ENCODE results near the gene TPP2. TPM values are rescaled to one million over a fixed set of nuclear protein-coding genes. Genes with fewer than 3 reads are reported as not detected.

TPP2 gene
- total RNA-seq, 2 donors from 2014 or later = 41.0 to 42.0 TPM

- Histone ChIP-seq H3K9me3 (no peaks in the 10 kb centered on the region), H3K4me1 (no peaks in the 10 kb centered on the region), H3K27me3 (no peaks in the 10 kb centered on the region), H3K27ac (no peak overlapping the region), H3K9ac (ENCODE audit: low read depth in 2 of 2, low read length in 2 of 2) (no peak overlapping the region), H3K4me3 (no peak overlapping the region), H3K36me3 (no peaks in the 10 kb centered on the region)
- TF ChIP-seq CTCF (IDR thresholded peaks at IDR 0.05) = no peak
- intact Hi-C loops (cut with DNase I) = loop anchor here (5.0 kb wide), 1 partner anchor 616 kb away; no protein-coding TSS in a partner anchor
- no peak for DNase-seq
These were observed 38.8 kb upstream of the TPP2 start for GRCh38 chr13:102558029-102558428.

- Histone ChIP-seq H3K27me3 (no peaks in the 10 kb centered on the region), H3K9me3 (no peaks in the 10 kb centered on the region), H3K36me3 (no peaks in the 10 kb centered on the region), H3K4me3 (no peak overlapping the region), H3K27ac (no peak overlapping the region), H3K9ac (ENCODE audit: low read depth in 2 of 2, low read length in 2 of 2) (no peak overlapping the region), H3K4me1 (no peaks in the 10 kb centered on the region)
- no peak for DNase-seq
- intact Hi-C loops (cut with DNase I) = no loop called here
- no peak for TF ChIP-seq CTCF (IDR thresholded peaks at IDR 0.05)
These were observed 34.9 kb upstream of the TPP2 start for GRCh38 chr13:102561933-102562332.

GRCh38 chr13:102563267-102563666 is 33.5 kb upstream of the TPP2 start:
- Histone ChIP-seq H3K9ac (ENCODE audit: low read depth in 2 of 2, low read length in 2 of 2) (no peak overlapping the region), H3K4me1 (no peaks in the 10 kb centered on the region), H3K27ac (no peak overlapping the region), H3K9me3 (no peaks in the 10 kb centered on the region), H3K27me3 (no peaks in the 10 kb centered on the region), H3K4me3 (no peak overlapping the region), H3K36me3 (no peaks in the 10 kb centered on the region)
- TF ChIP-seq CTCF (IDR thresholded peaks at IDR 0.05) = no peak
- no peak for DNase-seq
- intact Hi-C loops (cut with DNase I) = no loop called here

- TF ChIP-seq CTCF (IDR thresholded peaks at IDR 0.05) = no peak
- no peaks in the 10 kb centered on the region for H3K4me1 ChIP-seq
- no peaks in the 10 kb centered on the region for H3K9me3 ChIP-seq
- H3K27me3 ChIP-seq = no peaks in the 10 kb centered on the region
- H3K27ac ChIP-seq = no peak overlapping the region
- intact Hi-C loops (cut with DNase I) = no loop called here
- no peaks in the 10 kb centered on the region for H3K36me3 ChIP-seq
- DNase-seq = no peak
- no peak overlapping the region for H3K9ac ChIP-seq (ENCODE audit: low read depth in 2 of 2, low read length in 2 of 2)
- no peak overlapping the region for H3K4me3 ChIP-seq
These were observed 32.2 kb upstream of the TPP2 start for GRCh38 chr13:102564564-102564963.

DNA sequence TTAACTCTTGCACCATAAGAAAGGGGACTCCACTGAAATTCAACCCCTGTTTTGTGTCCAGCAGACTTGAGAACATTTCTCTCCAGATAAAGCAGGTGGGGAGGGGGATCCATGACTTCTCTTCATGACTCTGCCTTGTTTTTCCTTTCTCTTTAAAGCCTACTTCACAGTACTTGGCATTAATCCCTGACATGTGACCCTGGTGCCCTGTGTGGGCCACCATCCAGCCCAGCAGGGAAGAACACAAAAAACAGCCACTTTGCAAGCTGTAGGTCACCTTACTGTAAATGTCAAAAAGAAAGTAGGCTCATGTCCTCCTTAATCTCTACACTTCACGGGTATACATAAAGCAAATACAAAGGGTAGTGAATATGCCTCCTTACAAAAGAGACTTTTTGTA is 30.3 kb upstream of the TPP2 start:
- no peak for TF ChIP-seq CTCF (IDR thresholded peaks at IDR 0.05)
- Histone ChIP-seq H3K9me3 (no peaks in the 10 kb centered on the region), H3K9ac (ENCODE audit: low read depth in 2 of 2, low read length in 2 of 2) (no peak overlapping the region), H3K36me3 (no peaks in the 10 kb centered on the region), H3K27ac (no peak overlapping the region), H3K4me3 (no peak overlapping the region), H3K27me3 (no peaks in the 10 kb centered on the region), H3K4me1 (no peaks in the 10 kb centered on the region)
- intact Hi-C loops (cut with DNase I) = no loop called here
- DNase-seq = no peak

- intact Hi-C loops (cut with DNase I) = no loop called here
- Histone ChIP-seq H3K9me3 (no peaks in the 10 kb centered on the region), H3K27me3 (no peaks in the 10 kb centered on the region), H3K27ac (no peak overlapping the region), H3K4me3 (no peak overlapping the region), H3K9ac (ENCODE audit: low read depth in 2 of 2, low read length in 2 of 2) (no peak overlapping the region), H3K4me1 (no peaks in the 10 kb centered on the region), H3K36me3 (no peaks in the 10 kb centered on the region)
- no peak for DNase-seq
- no peak for TF ChIP-seq CTCF (IDR thresholded peaks at IDR 0.05)
These were observed 28.9 kb upstream of the TPP2 start for GRCh38 chr13:102567857-102568256.

All from colonic mucosa (tissue), 4 donors.